Measurements from ENCODE around the gene PPARA.
"Not testable (repeated sequence)": the region's sequence is repeated elsewhere in the genome, so short reads cannot be mapped to it uniquely, and the experiment has no call there.

PPARA gene

DNA sequence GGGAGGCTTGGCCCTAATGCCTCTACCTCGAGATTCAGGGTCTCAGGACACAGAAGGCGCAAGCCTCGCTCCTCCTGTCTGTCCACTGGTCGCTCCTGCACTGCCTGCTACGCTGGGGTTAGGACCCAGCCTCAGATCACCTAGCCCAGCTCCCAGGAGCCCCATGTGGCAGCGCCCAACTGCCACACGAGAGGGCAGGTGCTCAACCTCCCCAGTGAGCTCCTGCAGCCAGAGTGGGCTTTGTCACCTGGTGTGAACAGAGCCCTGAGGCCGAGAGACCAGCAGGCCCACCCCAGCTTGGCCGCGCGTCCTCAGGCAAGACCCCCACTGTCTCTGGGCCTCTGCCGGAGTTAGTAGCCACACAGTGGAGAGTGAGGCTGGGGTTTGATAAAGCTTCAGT, 21.7 kb upstream of the PPARA start:
- DNase-seq: no peak

DNA sequence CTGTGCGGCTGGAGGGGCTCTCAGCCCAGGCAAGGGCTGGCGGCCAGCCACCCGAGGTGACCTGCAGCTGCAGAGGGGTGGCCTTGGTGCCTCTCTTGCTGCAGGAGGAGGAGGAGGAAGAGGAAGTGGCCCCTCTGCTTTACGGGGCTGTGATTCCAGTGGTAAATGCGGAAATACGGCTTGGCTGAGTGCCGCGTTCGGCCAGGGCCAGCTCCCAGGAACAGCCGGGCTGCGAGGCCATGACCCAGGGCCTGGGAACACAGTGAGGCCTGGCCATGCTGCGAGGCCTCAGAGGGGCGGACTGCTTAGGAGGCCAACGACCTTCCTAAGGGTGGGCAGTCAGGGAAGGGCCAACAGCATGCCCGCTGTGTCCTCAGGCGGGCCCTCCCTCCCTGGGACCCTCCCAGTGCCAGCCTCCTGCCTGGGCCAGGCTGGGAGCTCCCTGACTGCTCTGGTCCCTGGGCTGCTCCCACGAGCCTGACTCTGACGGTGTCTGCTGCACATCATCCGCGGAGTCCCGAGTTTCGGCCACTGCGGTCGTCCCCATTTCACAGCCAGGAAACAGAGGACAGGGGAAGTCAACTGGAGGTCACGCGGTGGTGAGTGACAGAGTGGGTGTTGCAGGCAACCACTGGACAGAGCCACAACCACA, 20.8 kb upstream of the PPARA start:
- no peak for DNase-seq

DNA sequence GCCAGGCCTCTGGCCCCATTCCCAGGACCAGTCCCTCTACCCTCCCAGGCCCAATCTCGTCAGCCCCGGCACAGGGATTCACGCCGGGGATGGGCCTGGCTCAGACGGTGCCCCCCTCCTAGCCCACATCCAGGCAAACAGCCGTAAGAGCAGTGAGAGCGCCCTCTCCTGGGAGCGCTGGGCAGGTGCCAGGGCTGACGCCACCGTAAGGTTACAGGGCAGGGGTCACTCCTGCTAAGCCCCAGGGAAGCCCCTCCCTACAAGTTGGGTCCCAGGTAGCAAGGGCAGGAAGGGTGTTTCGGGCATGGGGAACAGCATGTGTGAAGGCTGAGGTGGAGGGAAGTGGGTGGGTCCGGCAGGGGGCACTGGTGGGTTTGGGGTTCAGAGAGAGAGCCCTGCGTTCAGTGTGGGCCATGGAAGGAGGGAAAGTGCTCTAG, 19.2 kb upstream of the PPARA start:
- no peak for DNase-seq

DNA sequence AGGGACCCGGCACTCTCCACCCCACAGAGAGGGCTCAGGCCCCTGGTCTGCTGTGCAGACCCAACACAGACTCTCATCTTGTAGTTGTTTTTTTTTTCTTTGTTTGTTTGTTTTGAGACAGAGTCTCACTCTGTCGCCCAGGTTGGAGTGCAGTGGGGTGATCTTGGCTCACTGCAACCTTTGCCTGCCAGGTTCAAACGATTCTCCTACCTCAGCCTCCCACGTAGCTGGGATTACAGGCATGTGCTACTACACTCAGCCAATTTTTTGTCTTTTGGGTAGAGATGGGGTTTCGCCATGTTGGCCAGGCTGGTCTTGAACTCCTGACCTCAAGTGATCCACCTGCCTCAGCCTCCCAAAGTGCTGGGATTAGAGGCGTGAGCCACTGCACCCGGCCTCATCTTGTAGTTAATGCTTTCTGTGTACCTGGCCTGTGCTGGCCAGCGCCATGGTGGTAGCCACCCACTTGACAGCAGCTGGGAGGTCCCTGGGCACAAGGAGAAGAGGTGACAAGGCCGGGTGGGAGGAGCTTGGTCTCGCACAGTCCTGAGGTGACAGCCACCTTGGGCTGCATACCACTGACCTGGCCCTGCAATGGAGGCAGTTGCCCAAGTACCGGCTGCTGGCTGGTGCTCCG, 18.0 kb upstream of the PPARA start:
- DNase-seq: not testable (repeated sequence)

DNA sequence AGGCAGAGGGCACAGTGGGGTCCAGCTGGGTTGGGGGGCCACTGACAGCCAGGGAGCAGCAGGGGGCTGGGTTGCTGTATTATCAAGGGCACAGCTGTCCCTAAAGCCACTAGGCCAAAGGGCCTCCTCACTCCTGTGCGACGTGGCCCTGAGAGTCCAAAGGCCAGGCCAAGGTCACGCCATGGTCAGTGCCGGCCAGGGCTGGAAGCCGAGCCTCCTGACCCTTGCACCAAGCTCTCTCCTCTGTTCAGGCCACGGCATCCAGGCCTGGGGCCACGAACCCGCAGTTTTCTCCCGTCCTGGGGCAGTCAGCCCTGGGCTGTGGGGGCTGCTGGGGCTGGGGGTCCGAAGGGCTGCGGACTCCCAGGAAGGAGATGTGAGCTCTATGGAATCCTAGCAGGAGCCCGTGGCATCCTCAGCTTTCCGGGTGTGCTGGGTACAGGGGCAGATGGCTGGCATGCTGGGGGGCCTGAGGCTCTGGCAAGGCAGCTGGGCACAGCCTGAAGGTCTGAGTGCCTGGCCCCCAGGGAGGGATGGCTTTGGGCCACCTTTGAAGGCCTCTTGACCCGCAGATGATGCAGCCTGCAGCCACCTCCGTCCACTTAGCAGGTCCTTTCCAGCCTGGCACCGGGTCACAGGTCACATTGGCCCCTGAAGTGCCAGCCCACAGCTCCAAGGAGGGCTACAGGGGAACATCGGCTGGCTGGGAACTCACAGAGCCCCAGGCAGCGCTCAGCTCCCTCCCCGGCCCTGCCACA, 17.3 kb upstream of the PPARA start:
- DNase-seq: no peak

DNA sequence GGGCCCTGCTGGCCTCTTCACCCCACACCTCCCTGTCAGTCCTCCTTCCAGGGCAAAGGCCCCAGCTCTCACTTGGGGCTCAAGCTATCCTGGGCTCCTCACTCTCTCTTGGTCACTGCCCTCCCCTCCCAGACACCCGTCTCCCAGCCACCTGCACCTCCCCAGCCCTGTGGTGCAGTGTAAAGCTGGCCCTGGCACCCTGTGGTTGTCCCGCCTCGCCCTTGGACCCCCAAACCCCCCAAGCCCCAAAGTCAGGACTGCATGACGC, 16.8 kb upstream of the PPARA start:
- DNase-seq: no peak

DNA sequence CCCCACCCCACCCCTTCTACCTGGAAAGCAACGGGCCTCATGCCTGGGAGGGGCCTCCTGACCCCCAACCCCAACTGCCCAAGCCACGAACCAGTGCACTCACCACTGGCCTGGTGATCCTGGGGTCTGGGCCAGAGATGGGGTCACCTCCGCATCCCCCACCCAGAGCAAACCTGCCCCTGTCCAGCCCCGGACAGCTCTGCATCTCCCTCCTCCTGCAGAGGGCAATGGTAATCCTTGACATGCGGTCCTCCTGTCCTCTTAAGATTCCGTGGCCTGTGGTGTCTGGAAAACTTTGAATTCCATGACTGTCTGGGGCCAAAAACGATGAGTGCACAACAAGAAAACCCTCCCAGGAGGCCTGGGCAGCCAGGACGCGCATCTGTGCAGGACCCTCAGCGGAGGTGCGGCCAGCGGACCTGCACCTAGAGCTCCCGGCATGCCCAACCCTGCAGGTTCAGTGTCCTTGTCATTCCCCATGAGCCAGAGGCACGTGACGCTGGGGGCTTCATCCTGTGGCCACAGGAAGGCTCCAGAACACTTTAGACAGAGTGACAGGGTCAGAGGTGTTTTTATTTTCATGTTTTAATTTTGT, 16.1 kb upstream of the PPARA start:
- no peak for DNase-seq

DNA sequence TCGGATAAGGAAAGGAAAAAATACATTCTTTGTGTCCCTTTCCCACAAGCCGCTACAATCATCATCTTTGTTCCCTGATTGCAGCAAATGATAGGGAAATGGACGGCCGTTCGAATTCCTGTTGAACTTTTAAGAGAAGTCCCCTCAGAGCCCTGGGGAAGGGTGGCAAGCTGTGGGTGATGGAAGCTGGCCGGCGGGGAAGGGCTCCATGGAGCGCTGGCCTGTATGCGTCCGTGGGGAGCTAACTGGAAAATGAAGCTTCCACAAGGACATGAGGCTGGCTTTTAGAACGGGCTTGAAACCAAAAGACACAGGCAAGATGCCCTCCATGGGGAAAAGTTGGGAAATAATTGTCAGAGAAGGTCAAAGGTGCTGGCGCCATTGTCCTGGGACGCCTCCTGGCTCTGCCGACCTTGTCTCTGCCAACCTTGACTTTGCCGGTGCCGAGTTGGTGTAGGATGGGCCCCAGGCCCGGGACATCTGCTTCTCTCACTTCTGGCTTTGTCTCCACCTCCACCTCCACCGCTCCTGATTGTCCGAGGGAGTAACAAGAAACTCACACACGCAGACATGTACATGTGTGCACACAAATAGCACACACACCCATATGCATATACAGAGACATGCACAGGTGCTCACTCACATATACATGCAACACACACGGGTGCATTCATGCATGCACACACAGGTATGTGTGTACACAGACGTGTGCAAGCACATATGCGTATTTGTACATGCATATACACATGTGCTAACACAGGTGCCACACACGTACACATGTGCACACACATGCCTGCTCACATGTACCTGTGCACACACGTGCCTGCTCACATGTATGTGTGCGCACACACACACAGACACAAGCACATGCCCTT, 14.5 kb upstream of the PPARA start:
- DNase-seq: no peak

DNA sequence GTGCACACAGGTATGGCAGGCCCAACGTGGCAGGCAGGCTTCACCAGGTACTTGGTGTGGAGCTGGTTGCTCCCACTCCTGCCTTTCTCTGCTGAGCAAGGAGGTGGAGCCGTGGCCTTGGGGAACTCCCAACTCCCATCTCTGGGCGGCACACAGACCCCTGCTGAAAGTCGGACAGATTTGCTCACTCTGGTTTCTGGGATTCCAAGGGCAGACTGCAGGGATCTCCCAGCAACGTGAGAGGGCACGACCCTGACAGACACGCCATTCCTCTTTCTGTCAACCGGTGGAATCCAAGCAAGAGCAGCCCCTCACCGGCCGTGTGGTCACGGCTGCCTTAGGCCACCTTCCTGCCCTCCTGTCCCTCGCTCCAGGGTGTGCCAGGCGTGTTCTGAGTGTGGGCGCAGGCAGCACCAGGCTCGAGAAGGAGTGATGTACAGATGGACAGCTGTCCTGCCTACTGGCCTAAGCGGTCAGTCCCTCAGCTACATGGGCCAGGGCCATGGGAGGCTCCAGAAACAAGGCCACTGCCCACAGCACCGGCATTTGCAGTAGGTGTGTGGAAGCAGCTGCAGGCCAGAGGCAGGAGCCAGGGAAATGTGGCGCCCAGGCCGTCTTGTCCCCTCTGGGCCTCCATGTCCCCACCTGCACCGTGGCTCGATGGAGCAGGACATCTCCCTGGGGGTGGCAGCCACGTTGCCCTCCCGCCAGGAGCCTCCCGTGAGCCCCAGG, 13.7 kb upstream of the PPARA start:
- no peak for DNase-seq

DNA sequence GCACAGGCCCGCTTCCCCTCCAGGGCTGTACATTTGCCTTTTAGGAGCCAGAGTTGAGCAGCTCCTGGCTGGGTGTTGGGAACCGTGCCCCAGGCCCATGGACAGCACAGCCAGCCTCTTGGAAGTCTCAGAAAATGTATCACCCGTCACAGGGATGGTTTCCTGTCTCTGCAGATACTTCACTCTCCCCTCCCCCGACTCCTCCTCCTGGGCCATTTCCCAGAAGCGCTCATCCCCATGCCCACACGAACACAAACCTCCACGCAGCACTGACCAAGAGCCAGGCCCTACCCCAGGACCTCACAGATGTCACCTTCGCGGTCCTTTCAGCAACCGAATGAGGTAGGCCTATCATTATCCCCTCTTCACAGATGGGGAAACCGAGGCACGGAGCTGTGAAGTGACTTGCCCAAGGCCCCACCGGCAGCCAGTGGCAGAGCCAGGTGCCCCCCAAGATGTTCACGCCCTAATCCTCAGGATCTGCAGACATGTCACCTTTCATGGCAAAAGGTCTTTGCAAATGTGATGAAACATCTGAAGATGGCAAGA, 13.0 kb upstream of the PPARA start:
- no peak for DNase-seq

DNA sequence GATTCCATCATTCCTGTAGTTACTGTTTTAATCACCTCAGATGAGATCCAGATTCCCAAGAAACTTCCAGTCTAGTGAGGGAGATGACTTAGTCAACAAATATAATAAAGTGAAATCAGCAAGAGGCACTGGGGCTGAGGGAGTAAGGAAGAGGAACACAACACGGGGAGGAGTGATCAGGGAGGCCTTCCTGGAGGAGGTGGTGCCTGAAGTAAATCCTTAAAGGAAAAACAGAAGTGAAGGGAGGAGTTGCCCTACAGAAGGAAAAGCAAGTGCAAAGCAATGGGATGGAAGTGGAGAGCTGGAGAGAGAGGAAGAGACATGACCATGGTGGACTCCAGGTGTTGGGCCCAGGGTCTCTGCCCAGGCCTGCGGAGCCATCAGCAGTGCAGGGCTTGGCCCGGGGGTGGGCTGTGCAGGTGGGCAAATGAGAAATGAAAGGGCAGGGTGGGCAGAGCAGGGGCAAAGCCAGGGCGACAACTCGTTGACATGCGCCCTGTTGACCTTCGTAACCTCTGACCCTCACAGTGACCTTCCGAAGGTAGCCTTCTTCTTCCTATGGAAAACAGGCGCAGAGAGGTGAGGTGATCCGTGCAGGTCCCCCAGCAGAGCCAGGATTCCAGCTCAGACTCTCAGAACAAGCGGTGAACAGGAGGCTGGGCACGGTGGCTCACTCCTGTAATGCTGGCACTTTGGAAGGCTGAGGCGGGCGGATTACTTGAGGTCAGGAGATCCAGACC, 12.1 kb upstream of the PPARA start:
- DNase-seq: no peak

DNA sequence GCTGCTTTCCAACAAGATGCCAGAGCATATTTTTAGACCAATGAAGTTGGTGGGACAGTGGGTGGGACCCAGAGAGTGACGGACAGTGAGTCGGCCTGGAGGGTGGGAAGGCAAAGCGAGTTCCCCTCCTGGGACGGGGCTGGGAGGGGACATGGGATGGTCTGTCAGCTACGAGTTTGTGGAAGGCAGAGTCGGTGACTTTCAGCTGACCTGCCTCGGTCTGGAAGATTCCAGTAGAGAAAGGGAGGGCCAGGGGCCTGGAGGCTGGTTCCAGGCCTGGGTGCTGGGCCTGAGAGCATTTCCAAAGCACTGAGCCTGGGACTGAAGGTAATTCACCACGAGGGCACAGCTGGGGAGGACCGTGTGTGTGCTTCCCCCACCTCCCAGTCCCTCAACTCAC, 10.9 kb upstream of the PPARA start:
- not testable (repeated sequence) for DNase-seq

DNA sequence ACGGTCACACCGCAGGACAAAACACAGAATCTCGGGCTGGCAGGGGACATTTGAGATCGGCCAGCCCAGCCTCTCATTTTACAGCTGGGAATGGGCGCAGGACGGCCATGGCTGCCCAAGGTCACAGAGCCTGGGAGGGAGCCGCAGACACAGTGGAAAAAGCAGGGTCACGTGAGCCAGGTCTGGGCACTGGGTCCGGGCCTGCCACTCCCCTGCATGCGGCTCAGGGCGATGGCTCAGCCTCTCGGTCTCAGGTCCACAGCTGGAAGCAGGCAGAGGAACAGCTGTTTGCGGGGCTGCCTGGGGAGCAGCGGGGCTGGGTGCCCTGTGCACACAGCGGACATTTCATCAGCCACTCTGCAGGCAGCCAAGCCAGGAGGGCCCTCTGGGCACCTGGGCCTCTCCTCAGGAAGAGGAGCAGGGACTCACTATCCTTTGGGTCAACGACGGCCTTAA, 10.4 kb upstream of the PPARA start:
- no peak for DNase-seq

DNA sequence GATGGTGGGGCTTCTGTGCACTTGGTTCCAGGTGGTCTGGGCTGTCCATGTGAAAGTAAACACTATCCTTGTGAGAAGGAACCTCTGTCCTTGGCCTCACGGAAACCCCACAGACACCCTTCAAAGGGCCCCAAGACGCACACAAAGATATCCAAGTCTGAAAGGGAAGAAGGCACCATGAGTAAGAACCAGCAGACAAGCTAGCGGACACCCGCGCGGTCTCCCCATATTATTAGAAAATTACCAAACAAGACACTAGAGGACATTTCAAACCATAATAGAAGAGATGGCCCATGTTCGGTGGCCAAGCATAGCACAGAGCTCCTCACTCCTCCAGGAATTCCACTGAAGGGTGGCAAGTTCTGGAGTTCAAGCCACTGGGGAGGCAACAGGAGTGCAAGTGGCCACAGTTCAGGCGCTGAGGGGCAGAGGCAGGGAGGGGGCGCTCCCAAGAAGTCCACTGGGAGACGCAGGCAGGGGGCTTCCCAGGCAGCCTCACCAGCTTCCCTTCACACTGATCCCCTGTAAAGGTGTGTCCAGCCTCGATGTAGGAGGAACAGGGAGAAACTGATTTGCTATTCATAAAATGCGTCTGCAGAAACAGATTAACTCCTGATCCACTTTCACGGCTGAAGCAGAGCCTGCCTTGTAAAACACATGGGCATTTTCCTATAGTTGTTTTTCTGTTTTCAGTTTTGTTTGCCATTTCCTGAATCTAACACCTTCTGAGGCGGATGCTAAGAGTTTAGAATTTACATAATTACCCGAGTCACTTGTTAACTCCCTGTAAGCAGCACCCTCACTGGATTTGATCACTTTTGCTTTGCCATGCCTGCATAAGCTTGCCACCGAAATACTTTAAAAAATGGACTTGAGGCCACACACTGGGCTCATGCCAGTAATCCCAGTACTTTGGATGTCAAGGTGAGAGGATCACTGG, 9.1 kb upstream of the PPARA start:
- DNase-seq: no peak

DNA sequence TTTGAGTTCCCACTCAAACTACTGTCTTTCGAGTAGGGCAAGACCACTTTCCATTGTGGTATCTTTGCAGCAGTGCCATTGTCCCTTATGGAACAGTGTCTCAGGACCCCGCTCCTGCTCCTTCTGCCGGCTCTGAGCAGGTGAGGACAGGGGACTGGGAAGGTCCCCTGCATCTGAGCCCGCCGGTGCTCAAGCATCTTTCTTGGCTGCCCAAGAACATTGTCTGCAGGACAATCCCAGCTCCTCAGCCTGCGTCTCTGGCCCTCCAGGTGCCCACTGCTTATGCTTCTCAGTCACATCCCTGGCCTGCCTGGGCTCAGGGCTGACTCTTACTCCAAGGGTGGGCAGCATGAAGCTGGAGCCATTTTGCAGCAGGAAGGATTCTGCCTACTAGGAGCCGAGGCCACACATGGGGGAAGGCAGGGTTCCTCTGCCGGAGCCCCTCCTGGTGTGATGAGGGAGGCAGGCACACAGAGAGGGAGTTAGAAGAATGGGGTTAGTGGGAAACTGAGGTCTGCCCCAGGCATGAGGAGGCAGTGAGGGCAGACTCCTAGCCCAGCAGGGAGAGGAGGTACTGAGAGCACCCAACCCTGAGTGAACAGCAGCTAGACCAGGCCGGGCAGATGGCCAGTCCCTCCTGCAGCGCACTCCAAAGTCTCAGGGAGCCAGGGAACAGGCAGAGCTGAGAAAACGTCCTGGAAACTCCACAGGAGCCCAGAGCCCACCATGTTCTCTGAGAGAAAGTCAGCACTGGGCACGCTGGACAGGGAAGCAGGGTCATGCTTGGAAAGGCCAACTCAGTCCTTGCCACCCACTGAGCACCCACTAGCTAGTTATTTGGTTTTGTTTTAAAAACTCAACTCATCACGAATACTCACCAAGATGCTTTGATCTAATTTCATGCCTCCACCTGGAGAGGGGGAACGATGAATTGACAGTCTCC, 7.5 kb upstream of the PPARA start:
- DNase-seq: no peak

DNA sequence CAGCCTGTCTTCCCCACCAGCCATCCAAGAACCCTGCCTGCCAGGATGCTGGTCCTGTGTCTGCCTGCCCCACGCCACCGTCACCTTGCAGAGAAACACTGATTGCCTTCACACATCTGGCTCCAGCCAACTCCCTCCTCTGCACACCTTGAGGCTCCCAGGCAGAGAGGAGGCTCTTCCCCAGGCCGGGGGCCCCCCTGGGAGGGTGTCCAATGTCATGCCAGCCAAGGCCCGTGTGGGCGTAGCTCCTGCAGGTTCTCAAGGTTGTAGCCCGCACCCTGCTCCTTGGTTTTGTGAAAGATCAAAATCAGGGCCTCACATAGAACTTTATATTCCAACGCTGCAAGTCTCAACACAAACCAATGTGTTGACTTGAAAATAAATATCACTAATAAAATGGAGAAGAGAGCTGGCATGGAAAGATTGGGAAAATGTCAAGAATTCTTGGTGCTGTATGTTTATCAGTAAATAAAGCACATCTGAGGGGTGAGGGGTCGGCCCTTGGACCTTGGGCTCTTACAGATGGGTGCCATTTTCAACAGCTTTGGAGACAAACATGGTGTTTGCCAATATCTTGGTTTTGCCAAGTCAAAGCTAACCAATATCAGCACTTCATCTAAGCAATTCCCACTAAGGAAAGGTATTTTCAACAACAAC, 6.7 kb upstream of the PPARA start:
- DNase-seq: no peak

DNA sequence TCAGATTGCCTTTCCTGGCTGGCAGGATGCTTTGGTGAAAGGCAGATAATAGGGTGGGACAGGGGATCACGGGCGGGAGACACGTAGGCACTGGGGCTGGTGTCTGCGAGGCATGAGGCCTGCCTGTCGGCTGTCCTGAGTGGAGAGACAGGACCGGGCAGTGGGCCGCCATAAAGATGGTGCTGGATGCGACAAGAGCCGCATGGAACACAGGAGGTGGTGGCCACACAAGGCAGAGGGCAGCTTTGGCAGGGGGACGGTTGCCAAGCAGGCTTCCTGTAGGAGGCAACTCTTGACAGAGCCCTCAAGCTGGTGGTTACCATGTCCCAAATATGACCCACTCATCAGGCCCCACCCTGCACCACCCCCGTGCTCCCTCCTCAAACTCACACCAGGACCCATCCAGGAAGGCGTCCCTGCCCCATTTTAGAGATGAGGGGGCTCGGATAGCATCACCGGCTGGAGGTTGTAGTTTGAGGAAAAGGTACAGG, 4.9 kb upstream of the PPARA start:
- DNase-seq: no peak

DNA sequence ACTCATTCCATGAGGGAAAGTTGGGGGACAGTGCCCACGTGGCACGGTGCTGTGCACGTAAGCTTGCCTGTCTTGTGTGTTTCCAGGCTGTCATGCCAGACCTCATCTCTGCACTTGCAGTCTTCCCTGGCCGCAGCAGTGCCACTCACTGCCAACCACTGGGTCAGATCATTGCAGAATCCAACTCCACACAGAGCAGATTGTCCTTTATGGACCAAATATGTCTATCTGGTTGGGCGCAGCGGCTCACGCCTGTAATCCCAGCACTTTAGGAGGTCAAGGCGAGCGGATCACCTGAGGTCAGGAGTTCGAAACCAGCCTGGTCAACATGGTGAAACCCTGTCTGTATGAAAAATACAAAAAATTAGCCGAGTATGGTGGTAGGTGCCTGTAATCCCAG, 4.4 kb upstream of the PPARA start:
- DNase-seq: no peak

All from activated CD4-positive, alpha-beta T cell treated with anti-CD3 and anti-CD28 coated beads, Interleukin-2, Interleukin-6, amounts not matched to agents 100 ng/mL and 50 ng/mL, durations not matched to agents 16 hours and 8 hours (primary cell).